Superior temporal gyrus (tissue), 1 donor: ENCODE data around the gene CCNG2.
"Not testable (repeated sequence)": the region's sequence is repeated elsewhere in the genome, so short reads cannot be mapped to it uniquely, and the experiment has no call there.

Source experiments
- DNase-seq: peaks from one replicate; pipeline ENCODE4 v3.0.0-alpha.2; 2016; ENCODE audit errors: extremely low spot score

Gene CCNG2

GRCh38 chr4:77156912-77157858 lies at the start of gene CCNG2:
CCNG2 (plus strand) TSS chr4:77157207; CDS start chr4:77158533, 1,326 bp downstream.
- DNase-seq: no peak

- no peak for DNase-seq
Observed at GRCh38 chr4:77110730-77111129, 46.3 kb upstream of the CCNG2 start.

- no peak for DNase-seq
Observed at GRCh38 chr4:77113069-77113468, 43.9 kb upstream of the CCNG2 start.

- no peak for DNase-seq
Observed at GRCh38 chr4:77117721-77118120, 39.3 kb upstream of the CCNG2 start.

GRCh38 chr4:77120886-77121508 lies 36.0 kb upstream of the CCNG2 start:
- no peak for DNase-seq

- no peak for DNase-seq
Observed at GRCh38 chr4:77121736-77122240, 35.2 kb upstream of the CCNG2 start.

- no peak for DNase-seq
Observed at GRCh38 chr4:77122656-77123055, 34.4 kb upstream of the CCNG2 start.

- DNase-seq: no peak
Observed at GRCh38 chr4:77123411-77123810, 33.6 kb upstream of the CCNG2 start.

- no peak for DNase-seq
Observed at GRCh38 chr4:77124576-77124975, 32.4 kb upstream of the CCNG2 start.

GRCh38 chr4:77125961-77126360 lies 31.0 kb upstream of the CCNG2 start:
- no peak for DNase-seq

- no peak for DNase-seq
Observed at GRCh38 chr4:77126809-77127208, 30.2 kb upstream of the CCNG2 start.

GRCh38 chr4:77127215-77127614 lies 29.8 kb upstream of the CCNG2 start:
- DNase-seq: no peak

GRCh38 chr4:77127837-77128621 lies 29.0 kb upstream of the CCNG2 start:
- no peak for DNase-seq

- no peak for DNase-seq
Observed at GRCh38 chr4:77132652-77133312, 24.2 kb upstream of the CCNG2 start.

- DNase-seq: not testable (repeated sequence)
Observed at GRCh38 chr4:77137448-77137847, 19.6 kb upstream of the CCNG2 start.

- DNase-seq: no peak
Observed at GRCh38 chr4:77141964-77142645, 14.9 kb upstream of the CCNG2 start.

GRCh38 chr4:77142646-77143028 lies 14.4 kb upstream of the CCNG2 start:
- DNase-seq: no peak

GRCh38 chr4:77143091-77143490 lies 13.9 kb upstream of the CCNG2 start:
- DNase-seq: no peak

GRCh38 chr4:77145842-77146185 lies 11.2 kb upstream of the CCNG2 start:
- DNase-seq: peak; percentile 9

- DNase-seq: peak; percentile 10
Observed at GRCh38 chr4:77146186-77147078, 10.6 kb upstream of the CCNG2 start.
